ENCODE data around the gene KXD1. TPM values are rescaled to one million over a fixed set of nuclear protein-coding genes. Genes with fewer than 3 reads are reported as not detected.
"Not testable (repeated sequence)": the region's sequence is repeated elsewhere in the genome, so short reads cannot be mapped to it uniquely, and the experiment has no call there.

The KXD1 gene
- total and polyA plus RNA-seq, 7 experiments from 2014 or later, result 70.3 to 108 (median 78.5) TPM

DNA sequence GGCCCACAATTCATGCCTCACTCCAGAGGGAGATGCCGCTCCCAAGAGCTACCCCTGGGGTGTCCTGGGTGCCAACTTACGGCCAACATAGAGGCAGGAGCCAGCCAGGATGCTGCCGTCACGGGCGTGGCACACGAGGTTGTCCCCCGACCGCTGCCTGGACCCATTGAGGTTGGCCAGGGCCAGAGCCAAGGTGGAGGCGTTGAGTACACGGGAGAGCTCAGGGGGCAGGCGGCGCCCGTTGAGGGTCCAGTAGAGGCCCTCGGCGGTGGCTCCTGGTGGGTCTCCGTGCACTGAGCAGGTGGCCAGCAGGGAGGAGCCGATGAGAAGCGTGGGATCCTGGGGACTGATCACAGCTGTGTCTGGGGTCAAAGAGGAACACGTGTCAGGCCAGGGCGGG is 41.8 kb downstream of the KXD1 start:
- Histone ChIP-seq H3K4me3 (ENCODE audit: low read length) (no peak overlapping the region), H3K27me3 (ENCODE audit: control insufficient read depth in 2 of 2, insufficient read depth in 2 of 2, low read length in 2 of 2) (peaks cover 4 to 10% of the 10 kb centered on the region in 2 donors), H3K27ac (ENCODE audit: low read depth, low read length) (no peak overlapping the region), H3K4me1 (ENCODE audit: control insufficient read depth in 2 of 2, insufficient read depth in 2 of 2, low read length in 2 of 2) (peaks cover 5 to 8% of the 10 kb centered on the region in 2 donors), H3K36me3 (ENCODE audit: control insufficient read depth in 2 of 3, insufficient read depth in 3 of 3, low read length in 3 of 3) (no peaks in the 10 kb centered on the region), H3K9me3 (ENCODE audit: control insufficient read depth in 2 of 3, low read length in 3 of 3) (no peaks in the 10 kb centered on the region)
- H3K4me3 Mint-ChIP-seq, result no peak overlapping the region
- H3K4me1 Mint-ChIP-seq, result peaks cover 4 to 24% (median 16%) of the 10 kb centered on the region in 7 donors
- ChIA-PET CTCF (interaction anchor here (0.6 kb wide), 1 partner anchor 1119 kb away, joined by 4 read pairs; no protein-coding TSS in a partner anchor), POLR2A (interaction anchor here (0.7 kb wide), 1 partner anchor 77 kb away, joined by 3 read pairs; no protein-coding TSS in a partner anchor)
- peaks cover 18 to 44% (median 24%) of the 10 kb centered on the region in 5 donors for H3K27me3 Mint-ChIP-seq
- DNase-seq (no peak), ATAC-seq (no peak)
- intact Hi-C loops (cut with micrococcal nuclease), result loop anchor here in 1 of 2 donors (5.0 kb wide), 1 partner anchor 248 kb away; no protein-coding TSS in a partner anchor
- H3K36me3 Mint-ChIP-seq, result no peaks in the 10 kb centered on the region
- no peaks in the 10 kb centered on the region for H3K9me3 Mint-ChIP-seq
- H3K27ac Mint-ChIP-seq, result no peak overlapping the region

GRCh38 chr19:18600692-18601397 is 43.2 kb downstream of the KXD1 start:
- H3K4me1 ChIP-seq (ENCODE audit: control insufficient read depth in 2 of 2, insufficient read depth in 2 of 2, low read length in 2 of 2); H3K36me3 Mint-ChIP-seq; H3K36me3 ChIP-seq (ENCODE audit: control insufficient read depth in 2 of 3, insufficient read depth in 3 of 3, low read length in 3 of 3); H3K4me3 Mint-ChIP-seq; ATAC-seq; DNase-seq; intact Hi-C loops (cut with micrococcal nuclease); H3K9me3 ChIP-seq (ENCODE audit: control insufficient read depth in 2 of 3, low read length in 3 of 3); H3K27ac Mint-ChIP-seq; H3K27ac ChIP-seq (ENCODE audit: low read depth, low read length); H3K9me3 Mint-ChIP-seq; H3K4me3 ChIP-seq (ENCODE audit: low read length): not testable (repeated sequence)
- POLR2A ChIA-PET, result interaction anchor here (0.6 to 0.7 kb wide), 2 partner anchors 639 to 914 kb away, joined by 3 read pairs; no protein-coding TSS in a partner anchor
- peaks cover 4 to 12% of the 10 kb centered on the region in 2 donors for H3K27me3 ChIP-seq (ENCODE audit: control insufficient read depth in 2 of 2, insufficient read depth in 2 of 2, low read length in 2 of 2)
- Mint-ChIP-seq H3K4me1 (peaks cover 2 to 19% (median 15%) of the 10 kb centered on the region in 7 donors), H3K27me3 (peaks cover 30 to 46% (median 35%) of the 10 kb centered on the region in 5 donors)
- CTCF ChIA-PET, result interaction anchor here (0.6 kb wide), 1 partner anchor 9 kb away, joined by 6 read pairs; no protein-coding TSS in a partner anchor

- no peaks in the 10 kb centered on the region for H3K9me3 ChIP-seq (ENCODE audit: control insufficient read depth in 2 of 3, low read length in 3 of 3)
- DNase-seq (no peak), ATAC-seq (no peak)
- intact Hi-C loops (cut with micrococcal nuclease), result no loop called here
- Mint-ChIP-seq H3K4me3 (no peak overlapping the region), H3K27ac (no peak overlapping the region), H3K4me1 (peaks cover 2 to 15% (median 9%) of the 10 kb centered on the region in 7 donors), H3K27me3 (peaks cover 30 to 42% (median 36%) of the 10 kb centered on the region in 5 donors), H3K36me3 (peaks cover 0 to 4% (median 0%) of the 10 kb centered on the region in 5 donors), H3K9me3 (no peaks in the 10 kb centered on the region)
- no peak overlapping the region for H3K4me3 ChIP-seq (ENCODE audit: low read length)
- ChIA-PET CTCF (no interaction called here), POLR2A (no interaction called here)
- H3K27me3 ChIP-seq (ENCODE audit: control insufficient read depth in 2 of 2, insufficient read depth in 2 of 2, low read length in 2 of 2), result peaks cover 4 to 12% of the 10 kb centered on the region in 2 donors
- H3K4me1 ChIP-seq (ENCODE audit: control insufficient read depth in 2 of 2, insufficient read depth in 2 of 2, low read length in 2 of 2), result no peaks in the 10 kb centered on the region
- H3K36me3 ChIP-seq (ENCODE audit: control insufficient read depth in 2 of 3, insufficient read depth in 3 of 3, low read length in 3 of 3), result no peaks in the 10 kb centered on the region
- H3K27ac ChIP-seq (ENCODE audit: low read depth, low read length), result no peak overlapping the region
These were observed 44.2 kb downstream of the KXD1 start for GRCh38 chr19:18601875-18602274.

- Histone ChIP-seq H3K4me3 (ENCODE audit: low read length) (no peak overlapping the region), H3K9me3 (ENCODE audit: control insufficient read depth in 2 of 3, low read length in 3 of 3) (no peaks in the 10 kb centered on the region), H3K4me1 (ENCODE audit: control insufficient read depth in 2 of 2, insufficient read depth in 2 of 2, low read length in 2 of 2) (no peaks in the 10 kb centered on the region), H3K27me3 (ENCODE audit: control insufficient read depth in 2 of 2, insufficient read depth in 2 of 2, low read length in 2 of 2) (peaks cover 4 to 19% of the 10 kb centered on the region in 2 donors), H3K27ac (ENCODE audit: low read depth, low read length) (no peak overlapping the region), H3K36me3 (ENCODE audit: control insufficient read depth in 2 of 3, insufficient read depth in 3 of 3, low read length in 3 of 3) (no peaks in the 10 kb centered on the region)
- Mint-ChIP-seq H3K4me3 (peak overlapping the region in 3 of 10 donors; percentile 23 to 31 (median 25)), H3K27me3 (peaks cover 34 to 53% (median 45%) of the 10 kb centered on the region in 5 donors), H3K36me3 (peaks cover 0 to 4% (median 0%) of the 10 kb centered on the region in 5 donors), H3K9me3 (no peaks in the 10 kb centered on the region), H3K4me1 (peaks cover 2 to 15% (median 11%) of the 10 kb centered on the region in 7 donors), H3K27ac (peak overlapping the region in 1 of 9 donors; percentile 3)
- ATAC-seq (peak; percentile 75), DNase-seq (no peak)
- ChIA-PET POLR2A (no interaction called here), CTCF (no interaction called here)
- intact Hi-C loops (cut with micrococcal nuclease), result no loop called here
These were observed 45.7 kb downstream of the KXD1 start for GRCh38 chr19:18603255-18603957.

DNA sequence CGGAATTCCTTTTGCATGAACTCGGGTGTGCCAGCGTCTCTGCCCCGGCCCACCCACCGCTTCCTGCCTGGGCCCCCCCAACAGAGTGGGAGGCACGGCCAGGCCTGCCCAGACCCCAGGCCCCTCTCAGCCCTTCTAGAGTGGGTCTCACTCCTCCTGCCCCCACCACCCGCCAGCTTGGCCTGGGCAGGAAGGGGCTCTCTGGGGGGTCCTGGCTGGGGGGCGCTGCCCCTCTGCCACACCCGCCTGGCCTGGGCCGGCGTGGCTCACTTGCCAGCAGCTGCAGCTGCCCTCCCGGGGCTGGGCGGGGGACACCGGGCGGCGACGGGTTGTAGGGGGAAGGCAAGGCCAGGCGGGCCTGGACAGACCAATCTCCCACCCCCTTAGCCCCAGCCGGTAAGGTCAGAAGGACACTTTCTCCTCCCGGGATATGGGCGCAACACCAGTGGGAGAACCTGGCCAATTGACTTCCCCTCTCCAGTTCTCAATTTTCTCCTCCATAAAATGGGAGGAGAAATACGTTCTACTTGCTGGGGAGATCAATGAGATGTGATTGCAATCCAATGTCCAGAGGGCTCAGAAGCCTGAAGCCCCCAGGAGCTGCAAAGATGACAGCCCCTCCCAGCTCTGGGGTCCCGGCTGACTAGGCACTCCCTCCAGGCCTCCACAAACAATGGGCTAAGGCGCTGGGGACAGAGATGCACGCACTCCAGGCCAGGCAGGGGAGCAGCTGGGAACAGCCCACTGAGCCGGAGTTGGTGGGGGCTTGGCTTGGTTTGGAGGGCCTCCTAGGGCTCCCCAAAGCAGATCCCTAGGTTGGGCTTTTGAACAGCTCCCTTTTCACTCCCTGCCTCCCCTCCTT is 46.5 kb downstream of the KXD1 start:
- H3K27ac ChIP-seq (ENCODE audit: low read depth, low read length), result no peak overlapping the region
- CTCF ChIA-PET, result interaction anchor here (0.5 kb wide), 1 partner anchor 69 kb away, joined by 3 read pairs; no protein-coding TSS in a partner anchor
- intact Hi-C loops (cut with micrococcal nuclease), result no loop called here
- H3K27me3 Mint-ChIP-seq, result peaks cover 42 to 61% (median 53%) of the 10 kb centered on the region in 5 donors
- H3K4me1 Mint-ChIP-seq, result peaks cover 2 to 23% (median 13%) of the 10 kb centered on the region in 7 donors
- peaks cover 4 to 20% of the 10 kb centered on the region in 2 donors for H3K27me3 ChIP-seq (ENCODE audit: control insufficient read depth in 2 of 2, insufficient read depth in 2 of 2, low read length in 2 of 2)
- ATAC-seq (no peak), DNase-seq (no peak)
- H3K36me3 Mint-ChIP-seq, result peaks cover 0 to 4% (median 0%) of the 10 kb centered on the region in 5 donors
- no peak overlapping the region for H3K4me3 ChIP-seq (ENCODE audit: low read length)
- POLR2A ChIA-PET, result interaction anchor here (1.0 kb wide), 1 partner anchor 15 kb away, joined by 3 read pairs; the partner anchor contains the start of gene REX1BD
- H3K9me3 ChIP-seq (ENCODE audit: control insufficient read depth in 2 of 3, low read length in 3 of 3), result no peaks in the 10 kb centered on the region
- H3K4me3 Mint-ChIP-seq, result no peak overlapping the region
- H3K27ac Mint-ChIP-seq, result no peak overlapping the region
- H3K36me3 ChIP-seq (ENCODE audit: control insufficient read depth in 2 of 3, insufficient read depth in 3 of 3, low read length in 3 of 3), result no peaks in the 10 kb centered on the region
- H3K9me3 Mint-ChIP-seq, result peaks cover 0 to 3% (median 0%) of the 10 kb centered on the region in 11 donors
- no peaks in the 10 kb centered on the region for H3K4me1 ChIP-seq (ENCODE audit: control insufficient read depth in 2 of 2, insufficient read depth in 2 of 2, low read length in 2 of 2)

DNA sequence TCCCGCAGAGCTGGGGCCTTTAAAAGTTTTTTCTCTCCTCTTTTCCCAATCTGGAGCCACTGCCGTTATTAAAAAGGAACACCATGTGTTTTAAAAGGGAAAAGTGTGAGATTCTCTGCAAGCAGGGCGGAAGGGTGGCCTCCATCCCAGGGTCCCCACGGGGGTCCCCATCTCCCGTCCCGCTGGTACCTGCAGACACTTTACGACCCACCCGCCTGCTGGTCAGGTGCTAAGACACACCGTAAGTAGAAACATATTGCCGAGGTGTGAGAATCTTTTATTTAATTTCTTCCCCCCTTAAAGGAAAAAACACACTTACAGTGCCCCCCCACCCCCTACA is 47.1 kb downstream of the KXD1 start:
- Histone ChIP-seq H3K27me3 (ENCODE audit: control insufficient read depth in 2 of 2, insufficient read depth in 2 of 2, low read length in 2 of 2) (peaks cover 4 to 23% of the 10 kb centered on the region in 2 donors), H3K27ac (ENCODE audit: low read depth, low read length) (no peak overlapping the region), H3K4me1 (ENCODE audit: control insufficient read depth in 2 of 2, insufficient read depth in 2 of 2, low read length in 2 of 2) (no peaks in the 10 kb centered on the region), H3K36me3 (ENCODE audit: control insufficient read depth in 2 of 3, insufficient read depth in 3 of 3, low read length in 3 of 3) (no peaks in the 10 kb centered on the region), H3K9me3 (ENCODE audit: control insufficient read depth in 2 of 3, low read length in 3 of 3) (no peaks in the 10 kb centered on the region), H3K4me3 (ENCODE audit: low read length) (no peak overlapping the region)
- CTCF ChIA-PET, result interaction anchor here (0.5 kb wide), 1 partner anchor 68 kb away, joined by 3 read pairs; no protein-coding TSS in a partner anchor
- no peak for DNase-seq
- H3K4me1 Mint-ChIP-seq, result peaks cover 2 to 26% (median 13%) of the 10 kb centered on the region in 7 donors
- peak overlapping the region in 2 of 10 donors; percentile 16 to 76 for H3K4me3 Mint-ChIP-seq
- peaks cover 47 to 66% (median 56%) of the 10 kb centered on the region in 5 donors for H3K27me3 Mint-ChIP-seq
- peaks cover 0 to 4% (median 0%) of the 10 kb centered on the region in 5 donors for H3K36me3 Mint-ChIP-seq
- POLR2A ChIA-PET, result interaction anchor here (1.0 kb wide), 1 partner anchor 16 kb away, joined by 3 read pairs; the partner anchor contains the start of gene REX1BD
- ATAC-seq, result no peak
- intact Hi-C loops (cut with micrococcal nuclease), result no loop called here
- H3K27ac Mint-ChIP-seq, result no peak overlapping the region
- H3K9me3 Mint-ChIP-seq, result peaks cover 0 to 3% (median 0%) of the 10 kb centered on the region in 11 donors
